AG09309 (cell line): Measurements from ENCODE around the gene DNAH8.

Experiments
- DNase-seq: peaks from one replicate; pipeline ENCODE4 v3.0.0-alpha.2; 2010; ENCODE audit warnings: low read depth
- H3K4me3 ChIP-seq: 2 replicates; pipeline ENCODE4 v1.5.1; 2011; ENCODE audit warnings: mild to moderate bottlenecking, low read depth, low read length, moderate library complexity; ENCODE audit not compliant: control insufficient read depth
- CTCF ChIP-seq: IDR thresholded peaks from 2 replicates; pipeline ENCODE4 v1.5.1; 2011; ENCODE audit warnings: mild to moderate bottlenecking, low read depth, low read length, inconsistent platforms; ENCODE audit not compliant: insufficient read depth, control insufficient read depth; ENCODE audit errors: missing control alignments

The DNAH8 gene

GRCh38 chr6:39077882-39078594 is 362.9 kb downstream of the DNAH8 start:
- DNase-seq, result no peak
- TF ChIP-seq CTCF, result no peak

GRCh38 chr6:39078695-39079094 is 363.6 kb downstream of the DNAH8 start:
- no peak for TF ChIP-seq CTCF
- no peak for DNase-seq
- H3K4me3 ChIP-seq, result no peak overlapping the region

More at GRCh38 chr6:39077882-39078594, 362.9 kb downstream of the DNAH8 start:
- H3K4me3 ChIP-seq, result no peak overlapping the region

- H3K4me3 ChIP-seq, result no peak overlapping the region
- no peak for TF ChIP-seq CTCF
- no peak for DNase-seq
These were observed 364.4 kb downstream of the DNAH8 start for GRCh38 chr6:39079197-39080125.
